Measurements from ENCODE around the gene PHAF1. TPM values are rescaled to one million over a fixed set of nuclear protein-coding genes. Genes with fewer than 3 reads are reported as not detected.

The PHAF1 gene
- total and polyA plus RNA-seq, 2 of the 8 experiments (the other 6 are each of a cell fraction or from before 2014, with no cell fraction given): 18.6 to 26.4 TPM

DNA sequence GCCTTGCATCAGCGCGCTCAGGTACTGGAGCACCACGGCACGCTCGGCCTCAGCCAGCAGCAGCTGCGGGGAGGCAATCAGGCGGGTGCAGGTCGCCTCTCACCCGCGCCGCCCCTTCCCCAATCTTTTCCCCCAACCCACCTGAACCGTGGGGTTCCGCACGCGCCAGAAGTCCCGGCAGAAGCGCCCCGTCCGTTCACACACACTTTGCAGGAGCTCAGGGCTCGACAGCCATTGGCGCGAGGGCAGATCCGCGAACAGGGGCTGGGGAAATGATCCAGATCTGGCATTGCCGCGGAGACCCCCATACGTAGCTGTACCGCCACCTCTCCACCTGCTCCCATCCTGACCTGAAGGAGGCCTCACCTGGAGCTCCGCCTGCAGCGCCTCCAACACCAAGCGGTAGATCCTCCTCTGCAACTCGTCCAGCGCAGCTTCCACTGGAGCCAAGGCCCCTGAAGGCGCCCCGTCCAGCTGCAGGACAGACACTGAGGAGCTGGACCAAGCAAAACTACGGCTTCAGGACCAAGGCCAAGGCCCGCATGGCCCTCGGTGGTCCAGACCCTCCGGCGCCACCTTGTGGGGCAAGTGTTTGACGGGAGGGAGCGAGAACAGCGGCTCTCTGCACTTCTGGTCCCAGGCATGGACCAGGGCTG lies 75.4 kb downstream of the PHAF1 start (continued):
- TF ChIP-seq, protein P1, sequence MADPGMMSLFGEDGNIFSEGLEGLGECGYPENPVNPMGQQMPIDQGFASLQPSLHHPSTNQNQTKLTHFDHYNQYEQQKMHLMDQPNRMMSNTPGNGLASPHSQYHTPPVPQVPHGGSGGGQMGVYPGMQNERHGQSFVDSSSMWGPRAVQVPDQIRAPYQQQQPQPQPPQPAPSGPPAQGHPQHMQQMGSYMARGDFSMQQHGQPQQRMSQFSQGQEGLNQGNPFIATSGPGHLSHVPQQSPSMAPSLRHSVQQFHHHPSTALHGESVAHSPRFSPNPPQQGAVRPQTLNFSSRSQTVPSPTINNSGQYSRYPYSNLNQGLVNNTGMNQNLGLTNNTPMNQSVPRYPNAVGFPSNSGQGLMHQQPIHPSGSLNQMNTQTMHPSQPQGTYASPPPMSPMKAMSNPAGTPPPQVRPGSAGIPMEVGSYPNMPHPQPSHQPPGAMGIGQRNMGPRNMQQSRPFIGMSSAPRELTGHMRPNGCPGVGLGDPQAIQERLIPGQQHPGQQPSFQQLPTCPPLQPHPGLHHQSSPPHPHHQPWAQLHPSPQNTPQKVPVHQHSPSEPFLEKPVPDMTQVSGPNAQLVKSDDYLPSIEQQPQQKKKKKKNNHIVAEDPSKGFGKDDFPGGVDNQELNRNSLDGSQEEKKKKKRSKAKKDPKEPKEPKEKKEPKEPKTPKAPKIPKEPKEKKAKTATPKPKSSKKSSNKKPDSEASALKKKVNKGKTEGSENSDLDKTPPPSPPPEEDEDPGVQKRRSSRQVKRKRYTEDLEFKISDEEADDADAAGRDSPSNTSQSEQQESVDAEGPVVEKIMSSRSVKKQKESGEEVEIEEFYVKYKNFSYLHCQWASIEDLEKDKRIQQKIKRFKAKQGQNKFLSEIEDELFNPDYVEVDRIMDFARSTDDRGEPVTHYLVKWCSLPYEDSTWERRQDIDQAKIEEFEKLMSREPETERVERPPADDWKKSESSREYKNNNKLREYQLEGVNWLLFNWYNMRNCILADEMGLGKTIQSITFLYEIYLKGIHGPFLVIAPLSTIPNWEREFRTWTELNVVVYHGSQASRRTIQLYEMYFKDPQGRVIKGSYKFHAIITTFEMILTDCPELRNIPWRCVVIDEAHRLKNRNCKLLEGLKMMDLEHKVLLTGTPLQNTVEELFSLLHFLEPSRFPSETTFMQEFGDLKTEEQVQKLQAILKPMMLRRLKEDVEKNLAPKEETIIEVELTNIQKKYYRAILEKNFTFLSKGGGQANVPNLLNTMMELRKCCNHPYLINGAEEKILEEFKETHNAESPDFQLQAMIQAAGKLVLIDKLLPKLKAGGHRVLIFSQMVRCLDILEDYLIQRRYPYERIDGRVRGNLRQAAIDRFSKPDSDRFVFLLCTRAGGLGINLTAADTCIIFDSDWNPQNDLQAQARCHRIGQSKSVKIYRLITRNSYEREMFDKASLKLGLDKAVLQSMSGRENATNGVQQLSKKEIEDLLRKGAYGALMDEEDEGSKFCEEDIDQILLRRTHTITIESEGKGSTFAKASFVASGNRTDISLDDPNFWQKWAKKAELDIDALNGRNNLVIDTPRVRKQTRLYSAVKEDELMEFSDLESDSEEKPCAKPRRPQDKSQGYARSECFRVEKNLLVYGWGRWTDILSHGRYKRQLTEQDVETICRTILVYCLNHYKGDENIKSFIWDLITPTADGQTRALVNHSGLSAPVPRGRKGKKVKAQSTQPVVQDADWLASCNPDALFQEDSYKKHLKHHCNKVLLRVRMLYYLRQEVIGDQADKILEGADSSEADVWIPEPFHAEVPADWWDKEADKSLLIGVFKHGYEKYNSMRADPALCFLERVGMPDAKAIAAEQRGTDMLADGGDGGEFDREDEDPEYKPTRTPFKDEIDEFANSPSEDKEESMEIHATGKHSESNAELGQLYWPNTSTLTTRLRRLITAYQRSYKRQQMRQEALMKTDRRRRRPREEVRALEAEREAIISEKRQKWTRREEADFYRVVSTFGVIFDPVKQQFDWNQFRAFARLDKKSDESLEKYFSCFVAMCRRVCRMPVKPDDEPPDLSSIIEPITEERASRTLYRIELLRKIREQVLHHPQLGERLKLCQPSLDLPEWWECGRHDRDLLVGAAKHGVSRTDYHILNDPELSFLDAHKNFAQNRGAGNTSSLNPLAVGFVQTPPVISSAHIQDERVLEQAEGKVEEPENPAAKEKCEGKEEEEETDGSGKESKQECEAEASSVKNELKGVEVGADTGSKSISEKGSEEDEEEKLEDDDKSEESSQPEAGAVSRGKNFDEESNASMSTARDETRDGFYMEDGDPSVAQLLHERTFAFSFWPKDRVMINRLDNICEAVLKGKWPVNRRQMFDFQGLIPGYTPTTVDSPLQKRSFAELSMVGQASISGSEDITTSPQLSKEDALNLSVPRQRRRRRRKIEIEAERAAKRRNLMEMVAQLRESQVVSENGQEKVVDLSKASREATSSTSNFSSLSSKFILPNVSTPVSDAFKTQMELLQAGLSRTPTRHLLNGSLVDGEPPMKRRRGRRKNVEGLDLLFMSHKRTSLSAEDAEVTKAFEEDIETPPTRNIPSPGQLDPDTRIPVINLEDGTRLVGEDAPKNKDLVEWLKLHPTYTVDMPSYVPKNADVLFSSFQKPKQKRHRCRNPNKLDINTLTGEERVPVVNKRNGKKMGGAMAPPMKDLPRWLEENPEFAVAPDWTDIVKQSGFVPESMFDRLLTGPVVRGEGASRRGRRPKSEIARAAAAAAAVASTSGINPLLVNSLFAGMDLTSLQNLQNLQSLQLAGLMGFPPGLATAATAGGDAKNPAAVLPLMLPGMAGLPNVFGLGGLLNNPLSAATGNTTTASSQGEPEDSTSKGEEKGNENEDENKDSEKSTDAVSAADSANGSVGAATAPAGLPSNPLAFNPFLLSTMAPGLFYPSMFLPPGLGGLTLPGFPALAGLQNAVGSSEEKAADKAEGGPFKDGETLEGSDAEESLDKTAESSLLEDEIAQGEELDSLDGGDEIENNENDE (IDR thresholded peaks at IDR 0.05; ENCODE audit: insufficient replicate concordance, low read length): no peak
- TF ChIP-seq TAF7 (optimal IDR thresholded peaks at IDR 0.05; ENCODE audit: borderline replicate concordance, low read depth, low read length) (peak; percentile 47), YY1 (IDR thresholded peaks at IDR 0.05; ENCODE audit: low read depth, low read length) (peak; percentile 67), JUND (IDR thresholded peaks at IDR 0.05; ENCODE audit: low read length) (no peak), KDM1A (IDR thresholded peaks at IDR 0.05; ENCODE audit: borderline replicate concordance, low read length) (no peak), SIRT6 (IDR thresholded peaks at IDR 0.05; ENCODE audit: low read length) (no peak), CBX5 (IDR thresholded peaks at IDR 0.05; ENCODE audit: low read depth, low read length) (no peak), TCF12 (IDR thresholded peaks at IDR 0.05; ENCODE audit: low read depth, low read length) (peak; percentile 47; the same call in 1 of the 2 replicates), TAF1 (IDR thresholded peaks at IDR 0.05; ENCODE audit: low read depth, low read length) (no peak), SIN3A (conservative IDR thresholded peaks at IDR 0.05 in 1 of 2, IDR thresholded peaks at IDR 0.05 in 1 of 2; ENCODE audit: low read depth in 1 of 2, low read length in 2 of 2) (peak; percentile 99 to 100), RAD21 (IDR thresholded peaks at IDR 0.05 in 1 of 2, conservative IDR thresholded peaks at IDR 0.05 in 1 of 2; ENCODE audit: low read depth in 2 of 2, low read length in 2 of 2) (peak; percentile 74 to 83)

Data from H1 (cell line).